SU-DHL-6 (cell line): Measurements from ENCODE around the gene ACTN3.

ENCODE experiments used
- H2AFZ ChIP-seq: fragments of 200-600 bp; sonication (generic); 2 replicates; pipeline ENCODE4 v1.6.1; 2014; ENCODE audit warnings: low read depth, mild to moderate bottlenecking, moderate library complexity, mixed read lengths, antibody characterized with exemption, low read length; ENCODE audit not compliant: severe bottlenecking
- H3F3A ChIP-seq: fragments of 200-600 bp; shearing (Covaris generic); 2 replicates; pipeline ENCODE4 v1.6.0; 2016; ENCODE audit warnings: antibody characterized with exemption, mild to moderate bottlenecking; ENCODE audit not compliant: insufficient read depth
- H3K27ac ChIP-seq: fragments of 200-600 bp; sonication (generic); 2 replicates; pipeline ENCODE4 v1.5.1; 2016; ENCODE audit warnings: low read depth, mild to moderate bottlenecking, low read length, moderate library complexity, mixed read lengths
- H3K27me3 ChIP-seq: fragments of 200-600 bp; sonication (generic), shearing (Covaris generic); 2 replicates; pipeline ENCODE4 v1.6.0; 2014; ENCODE audit warnings: mild to moderate bottlenecking, low read length
- H3K36me3 ChIP-seq: fragments of 200-600 bp; sonication (generic); 2 replicates; pipeline ENCODE4 v1.6.1; 2014; ENCODE audit warnings: mild to moderate bottlenecking, low read length, mixed read lengths
- H3K4me2 ChIP-seq: fragments of 300-600, 200-600 bp; shearing (Covaris generic), sonication (generic); 2 replicates; pipeline ENCODE4 v1.6.0; 2014; ENCODE audit warnings: low read length, low read depth, mild to moderate bottlenecking; ENCODE audit not compliant: poor library complexity, severe bottlenecking
- H3K4me3 ChIP-seq: fragments of 200-600 bp; sonication (generic); 2 replicates; pipeline ENCODE4 v1.5.1; 2014; ENCODE audit warnings: antibody characterized with exemption, low read length, mild to moderate bottlenecking, mixed read lengths; ENCODE audit not compliant: insufficient read depth, poor library complexity, severe bottlenecking
- H3K79me2 ChIP-seq: fragments of 200-600 bp; sonication (generic); 2 replicates; pipeline ENCODE4 v1.6.1; 2014; ENCODE audit warnings: mild to moderate bottlenecking, low read length, moderate library complexity; ENCODE audit not compliant: insufficient read depth
- H3K9ac ChIP-seq: fragments of 200-600 bp; sonication (generic); 2 replicates; pipeline ENCODE4 v1.7.0; 2014; ENCODE audit warnings: mild to moderate bottlenecking, low read length
- H3K9me2 ChIP-seq: fragments of 200-600 bp; sonication (generic); replicated peaks from 2 replicates; pipeline ENCODE4 v1.6.1; 2014; ENCODE audit warnings: low read length; ENCODE audit not compliant: insufficient read depth
- H3K9me3 ChIP-seq: fragments of 200-600 bp; sonication (generic); 2 replicates; pipeline ENCODE4 v1.6.1; 2014; ENCODE audit warnings: low read length, mixed read lengths; ENCODE audit not compliant: insufficient read depth
- H4K20me1 ChIP-seq: fragments of 200-600 bp; sonication (generic); 2 replicates; pipeline ENCODE4 v1.6.1; 2014; ENCODE audit warnings: low read depth, mild to moderate bottlenecking, antibody characterized with exemption, low read length, moderate library complexity, mixed read lengths
- EZH2phosphoT487 ChIP-seq: fragments of 200-600 bp; sonication (generic), shearing (Covaris generic); conservative IDR thresholded peaks from 2 replicates; pipeline ENCODE4 v1.6.1; 2018; ENCODE audit warnings: mild to moderate bottlenecking, antibody characterized with exemption, low read length, moderate library complexity, mixed read lengths
- TF ChIP-seq, protein P1 (sequence below): fragments of 200-600 bp; sonication (generic); IDR thresholded peaks from one replicate; pipeline ENCODE4 v1.5.1; 2017; ENCODE audit warnings: antibody characterized with exemption, mild to moderate bottlenecking, low read length, moderate library complexity; ENCODE audit not compliant: insufficient read depth, poor library complexity, severe bottlenecking

ACTN3 gene

DNA sequence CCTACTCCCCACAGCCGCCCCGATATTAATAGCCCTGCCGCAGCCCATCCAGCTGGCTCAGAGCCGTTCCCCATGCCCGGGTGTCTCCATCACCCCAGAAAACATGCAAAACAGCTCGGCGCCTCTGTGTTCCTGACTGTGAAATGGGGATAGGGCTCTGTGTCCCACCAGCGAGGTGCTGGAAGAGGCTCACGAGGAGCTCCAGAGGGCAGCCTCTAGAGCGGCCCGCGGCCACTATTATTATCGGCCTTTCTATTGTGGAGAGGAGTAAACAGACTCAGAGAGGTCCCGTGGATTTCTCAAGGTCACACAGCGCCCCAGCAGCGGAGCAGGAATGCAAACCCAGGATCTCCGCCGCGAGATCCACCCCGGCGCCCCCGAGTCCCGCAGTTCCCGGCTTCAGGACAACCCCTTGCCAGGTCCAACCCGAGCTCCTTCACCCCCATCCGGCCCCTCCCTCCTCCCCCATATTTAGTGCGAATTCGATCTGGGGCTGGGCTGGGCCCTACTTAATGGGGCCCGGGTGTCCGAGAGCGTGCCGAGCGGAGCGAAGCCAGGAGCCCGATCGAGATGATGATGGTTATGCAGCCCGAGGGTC is at the start of gene ACTN3:
Gene ACTN3 (plus strand): TSS at position 536 of the 598 bp plus-strand sequence. CDS start 35 bp downstream, at position 571.
- TF ChIP-seq EZH2phosphoT487: no peak
- TF ChIP-seq, protein P1, sequence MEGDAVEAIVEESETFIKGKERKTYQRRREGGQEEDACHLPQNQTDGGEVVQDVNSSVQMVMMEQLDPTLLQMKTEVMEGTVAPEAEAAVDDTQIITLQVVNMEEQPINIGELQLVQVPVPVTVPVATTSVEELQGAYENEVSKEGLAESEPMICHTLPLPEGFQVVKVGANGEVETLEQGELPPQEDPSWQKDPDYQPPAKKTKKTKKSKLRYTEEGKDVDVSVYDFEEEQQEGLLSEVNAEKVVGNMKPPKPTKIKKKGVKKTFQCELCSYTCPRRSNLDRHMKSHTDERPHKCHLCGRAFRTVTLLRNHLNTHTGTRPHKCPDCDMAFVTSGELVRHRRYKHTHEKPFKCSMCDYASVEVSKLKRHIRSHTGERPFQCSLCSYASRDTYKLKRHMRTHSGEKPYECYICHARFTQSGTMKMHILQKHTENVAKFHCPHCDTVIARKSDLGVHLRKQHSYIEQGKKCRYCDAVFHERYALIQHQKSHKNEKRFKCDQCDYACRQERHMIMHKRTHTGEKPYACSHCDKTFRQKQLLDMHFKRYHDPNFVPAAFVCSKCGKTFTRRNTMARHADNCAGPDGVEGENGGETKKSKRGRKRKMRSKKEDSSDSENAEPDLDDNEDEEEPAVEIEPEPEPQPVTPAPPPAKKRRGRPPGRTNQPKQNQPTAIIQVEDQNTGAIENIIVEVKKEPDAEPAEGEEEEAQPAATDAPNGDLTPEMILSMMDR: no peak
- Histone ChIP-seq H3K27ac (peak within 1 kb of the TSS; percentile 67), H3K27me3 (no peaks in the 10 kb centered on the region), H3K79me2 (no peaks in the 10 kb centered on the region), H3K4me2 (peak within 1 kb of the TSS; percentile 96), H3F3A (peaks cover 16% of the 10 kb centered on the region), H3K9me2 (no peaks in the 10 kb centered on the region), H4K20me1 (no peaks in the 10 kb centered on the region), H3K4me3 (peak within 1 kb of the TSS; percentile 87), H3K36me3 (no peaks in the 10 kb centered on the region), H3K9ac (peak within 1 kb of the TSS; percentile 81), H2AFZ (peak within 1 kb of the TSS; percentile 77), H3K9me3 (no peaks in the 10 kb centered on the region)

DNA sequence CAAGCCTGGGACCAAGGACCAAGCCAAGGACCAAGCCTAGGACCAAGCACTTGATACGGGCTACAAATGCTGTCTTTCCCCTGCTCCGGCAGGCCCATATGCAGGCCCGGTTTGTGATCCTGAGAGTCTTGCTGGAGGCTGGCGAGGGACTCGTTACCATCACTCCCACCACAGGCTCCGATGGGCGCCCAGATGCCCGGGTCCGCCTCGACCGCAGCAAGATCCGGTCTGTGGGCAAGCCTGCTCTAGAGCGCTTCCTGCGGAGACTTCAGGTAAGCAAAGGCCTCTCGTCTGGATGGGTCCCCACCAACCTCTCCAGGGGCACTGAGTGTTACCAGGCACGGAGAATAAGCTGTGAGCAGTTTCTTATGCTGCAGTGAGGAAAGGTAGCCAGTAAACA is 49.5 kb upstream of the ACTN3 start:
- no peaks in the 10 kb centered on the region for H3F3A ChIP-seq
- H3K27ac ChIP-seq: no peak overlapping the region
- H3K4me3 ChIP-seq: no peak overlapping the region
- H3K9me2 ChIP-seq: no peaks in the 10 kb centered on the region
- no peaks in the 10 kb centered on the region for H3K27me3 ChIP-seq
- H3K9ac ChIP-seq: no peak overlapping the region
- H2AFZ ChIP-seq: no peak overlapping the region
- H3K36me3 ChIP-seq: no peaks in the 10 kb centered on the region
- H4K20me1 ChIP-seq: no peaks in the 10 kb centered on the region
- no peaks in the 10 kb centered on the region for H3K79me2 ChIP-seq
- TF ChIP-seq EZH2phosphoT487: no peak
- TF ChIP-seq, protein P1: no peak
- H3K9me3 ChIP-seq: no peaks in the 10 kb centered on the region
- H3K4me2 ChIP-seq: no peak overlapping the region

DNA sequence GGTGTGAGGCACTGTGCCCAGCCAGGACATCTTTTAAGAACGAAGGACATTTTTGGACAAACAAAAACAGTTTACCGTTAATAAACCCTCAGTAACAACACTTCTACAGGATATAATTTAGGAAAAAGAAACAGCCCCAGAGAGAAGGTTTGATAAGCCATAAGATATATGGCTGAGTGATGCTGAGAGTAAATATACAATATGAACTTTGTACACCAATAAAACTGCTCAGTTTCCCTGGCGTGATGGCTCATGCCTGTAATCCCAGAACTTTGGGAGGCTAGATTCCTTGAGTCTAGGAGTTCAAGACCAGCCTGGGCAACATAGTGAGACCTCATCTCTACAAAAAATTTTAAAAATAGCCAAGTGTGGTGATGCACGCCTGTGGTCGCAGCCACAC is 48.2 kb upstream of the ACTN3 start:
- Histone ChIP-seq H3K79me2 (no peaks in the 10 kb centered on the region), H3K4me2 (no peak overlapping the region), H4K20me1 (no peaks in the 10 kb centered on the region), H3K9me2 (no peaks in the 10 kb centered on the region), H3K9me3 (no peaks in the 10 kb centered on the region), H3F3A (no peaks in the 10 kb centered on the region), H3K9ac (no peak overlapping the region), H3K27ac (no peak overlapping the region), H3K4me3 (no peak overlapping the region), H3K27me3 (no peaks in the 10 kb centered on the region), H3K36me3 (no peaks in the 10 kb centered on the region), H2AFZ (no peak overlapping the region)
- TF ChIP-seq, protein P1: no peak
- no peak for TF ChIP-seq EZH2phosphoT487
